ENCODE results near the gene KCNMA1. TPM values are rescaled to one million over a fixed set of nuclear protein-coding genes. Genes with fewer than 3 reads are reported as not detected.

KCNMA1 gene
- total RNA-seq, 1 experiment from 2014 or later: 20.7 TPM

GRCh38 chr10:76887223-76888010, 750.2 kb downstream of the KCNMA1 start:
- ChIA-PET POLR2A (no interaction called here), CTCF (no interaction called here)
- H3K27ac Mint-ChIP-seq (ENCODE audit: unreplicated experiment): no peak overlapping the region
- Histone ChIP-seq H3K4me1 (no peaks in the 10 kb centered on the region), H3K27me3 (replicated peaks; ENCODE audit: control insufficient read depth, insufficient read depth, low read length) (no peaks in the 10 kb centered on the region), H3K9me3 (no peaks in the 10 kb centered on the region), H3K4me3 (ENCODE audit: low read depth, low read length) (no peak overlapping the region), H3K36me3 (ENCODE audit: control insufficient read depth, insufficient read depth, low read length) (no peaks in the 10 kb centered on the region)
- no peaks in the 10 kb centered on the region for H3K9me3 Mint-ChIP-seq (ENCODE audit: unreplicated experiment)
- intact Hi-C loops (cut with micrococcal nuclease; ENCODE audit: unreplicated experiment): no loop called here
- H3K36me3 Mint-ChIP-seq (ENCODE audit: insufficient read depth, unreplicated experiment): no peaks in the 10 kb centered on the region
- no peak for DNase-seq
- H3K4me3 Mint-ChIP-seq (ENCODE audit: unreplicated experiment): no peak overlapping the region
- no peaks in the 10 kb centered on the region for H3K4me1 Mint-ChIP-seq (ENCODE audit: low read depth, unreplicated experiment)
- no peak for TF ChIP-seq CTCF (IDR thresholded peaks at IDR 0.05; ENCODE audit: insufficient read depth in 1 of 2, low read depth in 1 of 2, low read length in 1 of 2, severe bottlenecking in 1 of 2, unreplicated experiment in 1 of 2)
- BruUV-seq (replicated peaks): no TSS peak
- H3K27me3 Mint-ChIP-seq (ENCODE audit: insufficient read depth, unreplicated experiment): peaks cover 5% of the 10 kb centered on the region

- Mint-ChIP-seq H3K4me1 (ENCODE audit: low read depth, unreplicated experiment) (no peaks in the 10 kb centered on the region), H3K36me3 (ENCODE audit: insufficient read depth, unreplicated experiment) (no peaks in the 10 kb centered on the region), H3K4me3 (ENCODE audit: unreplicated experiment) (no peak overlapping the region), H3K27ac (ENCODE audit: unreplicated experiment) (no peak overlapping the region), H3K27me3 (ENCODE audit: insufficient read depth, unreplicated experiment) (peaks cover 10% of the 10 kb centered on the region), H3K9me3 (ENCODE audit: unreplicated experiment) (no peaks in the 10 kb centered on the region)
- Histone ChIP-seq H3K9me3 (no peaks in the 10 kb centered on the region), H3K4me1 (no peaks in the 10 kb centered on the region), H3K27me3 (replicated peaks; ENCODE audit: control insufficient read depth, insufficient read depth, low read length) (no peaks in the 10 kb centered on the region), H3K4me3 (ENCODE audit: low read depth, low read length) (no peak overlapping the region), H3K36me3 (ENCODE audit: control insufficient read depth, insufficient read depth, low read length) (no peaks in the 10 kb centered on the region)
- CTCF ChIA-PET: no interaction called here
- intact Hi-C loops (cut with micrococcal nuclease; ENCODE audit: unreplicated experiment): no loop called here
- no TSS peak for BruUV-seq (replicated peaks)
- POLR2A ChIA-PET: no interaction called here
- no peak for DNase-seq
- TF ChIP-seq CTCF (IDR thresholded peaks at IDR 0.05; ENCODE audit: insufficient read depth in 1 of 2, low read depth in 1 of 2, low read length in 1 of 2, severe bottlenecking in 1 of 2, unreplicated experiment in 1 of 2): no peak
These were observed 751.8 kb downstream of the KCNMA1 start for GRCh38 chr10:76885816-76886215.

- intact Hi-C loops (cut with micrococcal nuclease; ENCODE audit: unreplicated experiment): no loop called here
- CTCF ChIA-PET: no interaction called here
- BruUV-seq (replicated peaks): no TSS peak
These were observed 752.8 kb downstream of the KCNMA1 start for GRCh38 chr10:76884673-76885275.

More at GRCh38 chr10:76884673-76885275, 752.8 kb downstream of the KCNMA1 start:
- Histone ChIP-seq H3K9me3 (no peaks in the 10 kb centered on the region), H3K36me3 (ENCODE audit: control insufficient read depth, insufficient read depth, low read length) (no peaks in the 10 kb centered on the region), H3K27me3 (replicated peaks; ENCODE audit: control insufficient read depth, insufficient read depth, low read length) (no peaks in the 10 kb centered on the region), H3K4me3 (ENCODE audit: low read depth, low read length) (no peak overlapping the region), H3K4me1 (no peaks in the 10 kb centered on the region)
- no peaks in the 10 kb centered on the region for H3K36me3 Mint-ChIP-seq (ENCODE audit: insufficient read depth, unreplicated experiment)
- peaks cover 13% of the 10 kb centered on the region for H3K27me3 Mint-ChIP-seq (ENCODE audit: insufficient read depth, unreplicated experiment)
- no peak for DNase-seq
- H3K27ac Mint-ChIP-seq (ENCODE audit: unreplicated experiment): no peak overlapping the region
- TF ChIP-seq CTCF (IDR thresholded peaks at IDR 0.05; ENCODE audit: insufficient read depth in 1 of 2, low read depth in 1 of 2, low read length in 1 of 2, severe bottlenecking in 1 of 2, unreplicated experiment in 1 of 2): no peak
- no peaks in the 10 kb centered on the region for H3K9me3 Mint-ChIP-seq (ENCODE audit: unreplicated experiment)
- POLR2A ChIA-PET: no interaction called here
- no peak overlapping the region for H3K4me3 Mint-ChIP-seq (ENCODE audit: unreplicated experiment)
- H3K4me1 Mint-ChIP-seq (ENCODE audit: low read depth, unreplicated experiment): no peaks in the 10 kb centered on the region
